Upper lobe of left lung (tissue), 6 donors: ENCODE results near the gene ARID1B. TPM values are rescaled to one million over a fixed set of nuclear protein-coding genes. Genes with fewer than 3 reads are reported as not detected.

Experiments
- ATAC-seq, 2 donors: fragments of 200-7000 bp; cut with Tn5 transposase; one replicate each; pipeline ENCODE4 v1.9.1; 2022; ENCODE audit warnings: mild to moderate bottlenecking in 2 of 2, moderate library complexity in 2 of 2; ENCODE audit not compliant: low FRiP score in 2 of 2
- DNase-seq, 2 donors: peaks; one replicate each; pipeline ENCODE4 v3.0.0-alpha.2; 2019 to 2020
- H3K27ac ChIP-seq, 4 donors: fragments of 200-600 bp; sonication (generic); one replicate each; pipeline ENCODE4 v1.5.1; 2016 to 2019
- H3K27me3 ChIP-seq, 4 donors: fragments of 200-600 bp; sonication (generic); one replicate each; pipeline ENCODE4 v1.5.1; 2017 to 2019
- H3K36me3 ChIP-seq, 4 donors: fragments of 200-600 bp; sonication (generic); one replicate each; pipeline ENCODE4 v1.5.1; 2016 to 2019
- H3K4me1 ChIP-seq, 4 donors: fragments of 200-600 bp; sonication (generic); one replicate each; pipeline ENCODE4 v1.5.1; 2018 to 2019
- H3K4me3 ChIP-seq, 4 donors: fragments of 200-600 bp; sonication (generic); one replicate each; pipeline ENCODE4 v1.5.1; 2017 to 2019; ENCODE audit warnings: mild to moderate bottlenecking in 2 of 4, moderate library complexity in 1 of 4
- H3K9me3 ChIP-seq, 4 donors: fragments of 200-600 bp; sonication (generic); one replicate each; pipeline ENCODE4 v1.5.1; 2018 to 2019
- CTCF ChIP-seq, 6 experiments: fragments of 450-650 bp in 4 of 6; fragments of 200-600 bp in 2 of 6; sonication (generic) in 2 of 6; IDR thresholded peaks; one replicate each; pipeline ENCODE4 v1.5.1; 2016 to 2019; ENCODE audit warnings: antibody characterized with exemption in 6 of 6
- EP300 ChIP-seq, 4 donors: sonication (generic); formaldehyde crosslinking; IDR thresholded peaks; one replicate each; pipeline ENCODE4 v1.5.1; 2017; ENCODE audit warnings: antibody characterized with exemption in 4 of 4, control low read depth in 2 of 4
- POLR2A ChIP-seq, 4 donors: fragments of 450-650 bp; IDR thresholded peaks; one replicate each; pipeline ENCODE4 v1.5.1; 2016 to 2017; ENCODE audit warnings: antibody characterized with exemption in 4 of 4, mild to moderate bottlenecking in 2 of 4
- POLR2AphosphoS5 ChIP-seq, 2 donors: sonication (generic); formaldehyde crosslinking; IDR thresholded peaks; one replicate each; pipeline ENCODE4 v1.5.1; 2017; ENCODE audit warnings: antibody characterized with exemption in 2 of 2
- WGBS, 2 donors: methylation state at CpG; one replicate each; pipeline ENCODE4 v1.1.5; 2017 to 2018; 5-methylcytosine and 5-hydroxymethylcytosine counted together
- total RNA-seq, 6 donors: library from RNA; depleted of rRNA in 4 of 6; stranded (reverse); fragments of >200 nt in 4 of 6; gene quantifications; one replicate each; pipeline versions ENCODE4 v1.1.0 to v1.2.1, GENCODE V29; 2016 to 2021
- donor health status: DM: no; HTN: no; CAD: no; lungs with moderate emphysema.
- donor health status: DM: no; HTN: yes; CAD: no; lungs with severe emphysema.

Gene ARID1B
- total RNA-seq, 6 donors from 2014 or later = 66.4 to 168 (median 109) TPM

- DNase-seq (no peak), ATAC-seq (no peak)
- TF ChIP-seq EP300 (IDR thresholded peaks at IDR 0.05) = no peak
- TF ChIP-seq POLR2AphosphoS5 (IDR thresholded peaks at IDR 0.05) = no peak
- no peak for TF ChIP-seq CTCF (IDR thresholded peaks at IDR 0.05)
- TF ChIP-seq POLR2A (IDR thresholded peaks at IDR 0.05) = no peak
- H3K4me3 ChIP-seq = no peak overlapping the region
- H3K36me3 ChIP-seq = no peaks in the 10 kb centered on the region
- no peaks in the 10 kb centered on the region for H3K9me3 ChIP-seq
- WGBS, 2 donors = 83 to 87% methylated on average over 2 of the region's 2 CpGs
- H3K4me1 ChIP-seq = peaks cover 0 to 36% (median 4%) of the 10 kb centered on the region in 4 donors
- no peaks in the 10 kb centered on the region for H3K27me3 ChIP-seq
- H3K27ac ChIP-seq = no peak overlapping the region
Measured at GRCh38 chr6:156857573-156857972, 80.4 kb downstream of the ARID1B start.

GRCh38 chr6:156859686-156860085, 82.5 kb downstream of the ARID1B start:
- Histone ChIP-seq H3K27me3 (no peaks in the 10 kb centered on the region), H3K9me3 (no peaks in the 10 kb centered on the region), H3K27ac (no peak overlapping the region), H3K4me3 (no peak overlapping the region), H3K4me1 (peaks cover 0 to 29% (median 4%) of the 10 kb centered on the region in 4 donors), H3K36me3 (no peaks in the 10 kb centered on the region)
- no peak for ATAC-seq
- WGBS, 2 donors = 85 to 91% methylated on average over 1 of the region's 1 CpG
- DNase-seq = no peak
- TF ChIP-seq POLR2A (IDR thresholded peaks at IDR 0.05) (no peak), POLR2AphosphoS5 (IDR thresholded peaks at IDR 0.05) (no peak)

- H3K27me3 ChIP-seq = no peaks in the 10 kb centered on the region
- 86 to 92% methylated on average over 7 of the region's 7 CpGs for WGBS, 2 donors
- peaks cover 17 to 27% (median 20%) of the 10 kb centered on the region in 4 donors for H3K4me1 ChIP-seq
- DNase-seq (peak in 1 of 2 donors; percentile 5), ATAC-seq (no peak)
- no peaks in the 10 kb centered on the region for H3K36me3 ChIP-seq
- H3K9me3 ChIP-seq = no peaks in the 10 kb centered on the region
- no peak overlapping the region for H3K27ac ChIP-seq
- no peak overlapping the region for H3K4me3 ChIP-seq
- TF ChIP-seq CTCF (IDR thresholded peaks at IDR 0.05) (no peak), POLR2A (IDR thresholded peaks at IDR 0.05) (no peak), EP300 (IDR thresholded peaks at IDR 0.05) (no peak), POLR2AphosphoS5 (IDR thresholded peaks at IDR 0.05) (no peak)
Measured at GRCh38 chr6:156862711-156863110, 85.5 kb downstream of the ARID1B start.

DNA sequence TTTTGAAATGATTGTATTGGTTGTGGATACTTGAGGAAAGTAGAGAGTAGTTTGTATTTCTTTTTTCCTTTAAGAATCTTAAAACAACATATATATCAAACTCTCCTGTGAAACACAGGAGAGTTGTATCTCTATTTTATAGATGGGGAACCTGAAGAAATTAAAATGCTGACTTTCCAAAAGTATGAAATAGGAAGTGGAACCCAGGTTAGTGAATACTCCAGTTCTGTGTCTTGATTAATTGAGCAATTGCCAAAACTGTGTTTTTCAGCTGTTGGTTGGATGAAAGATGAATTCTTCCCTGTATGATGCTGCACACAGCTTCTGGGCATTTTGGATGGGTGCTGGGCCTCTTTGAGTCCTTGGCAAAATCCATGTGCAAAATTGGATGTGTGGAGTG, 86.3 kb downstream of the ARID1B start:
- ATAC-seq (no peak), DNase-seq (no peak)
- H3K4me1 ChIP-seq = peaks cover 17 to 28% (median 25%) of the 10 kb centered on the region in 4 donors
- H3K27ac ChIP-seq = no peak overlapping the region
- TF ChIP-seq CTCF (IDR thresholded peaks at IDR 0.05) (no peak), POLR2AphosphoS5 (IDR thresholded peaks at IDR 0.05) (no peak), POLR2A (IDR thresholded peaks at IDR 0.05) (no peak), EP300 (IDR thresholded peaks at IDR 0.05) (no peak)
- no peaks in the 10 kb centered on the region for H3K27me3 ChIP-seq
- H3K9me3 ChIP-seq = no peaks in the 10 kb centered on the region
- H3K4me3 ChIP-seq = no peak overlapping the region
- H3K36me3 ChIP-seq = no peaks in the 10 kb centered on the region

- DNase-seq = no peak
- 89 to 90% methylated on average over 6 of the region's 6 CpGs for WGBS, 2 donors
- H3K27ac ChIP-seq = no peak overlapping the region
- TF ChIP-seq EP300 (IDR thresholded peaks at IDR 0.05) (no peak), POLR2AphosphoS5 (IDR thresholded peaks at IDR 0.05) (no peak), CTCF (IDR thresholded peaks at IDR 0.05) (no peak), POLR2A (IDR thresholded peaks at IDR 0.05) (no peak)
- no peaks in the 10 kb centered on the region for H3K9me3 ChIP-seq
- no peaks in the 10 kb centered on the region for H3K36me3 ChIP-seq
- peaks cover 17 to 30% (median 24%) of the 10 kb centered on the region in 4 donors for H3K4me1 ChIP-seq
- H3K4me3 ChIP-seq = no peak overlapping the region
- no peaks in the 10 kb centered on the region for H3K27me3 ChIP-seq
- no peak for ATAC-seq
Measured at GRCh38 chr6:156864557-156864956, 87.4 kb downstream of the ARID1B start.
